ENCODE measurements around the gene MLPH. TPM values are rescaled to one million over a fixed set of nuclear protein-coding genes. Genes with fewer than 3 reads are reported as not detected.

The MLPH gene
- total RNA-seq, 4 donors from 2014 or later, result 1.8 to 13.8 (median 10.8) TPM

- peaks cover 0 to 17% (median 0%) of the 10 kb centered on the region in 3 donors for H3K4me1 ChIP-seq
- no peaks in the 10 kb centered on the region for H3K9me3 ChIP-seq
- no peaks in the 10 kb centered on the region for H3K36me3 ChIP-seq
- H3K27ac ChIP-seq, result peak overlapping the region in 2 of 4 donors; percentile 11 to 22
- TF ChIP-seq CTCF (IDR thresholded peaks at IDR 0.05) (peak in 1 of 4 experiments; percentile 3), POLR2A (IDR thresholded peaks at IDR 0.05) (no peak), POLR2AphosphoS5 (IDR thresholded peaks at IDR 0.05) (peak; percentile 46)
- WGBS, 2 donors (ENCODE audit: low coverage in 1 of 2), result 37 to 64% methylated on average over 3 to 6 of the region's 11 CpGs
- no peak overlapping the region for H3K4me3 ChIP-seq
- ATAC-seq, result peak; percentile 90
- no peaks in the 10 kb centered on the region for H3K27me3 ChIP-seq
Measured at GRCh38 chr2:237456200-237456843, 30.7 kb upstream of the MLPH start.

GRCh38 chr2:237457388-237457941 is 29.6 kb upstream of the MLPH start:
- no peak overlapping the region for H3K27ac ChIP-seq
- 91 to 96% methylated on average over 2 of the region's 2 CpGs for whole genome bisulfite sequencing, 2 donors (ENCODE audit: low coverage in 1 of 2)
- H3K4me1 ChIP-seq, result peaks cover 0 to 12% (median 0%) of the 10 kb centered on the region in 3 donors
- TF ChIP-seq POLR2AphosphoS5 (IDR thresholded peaks at IDR 0.05), result no peak
- TF ChIP-seq EP300 (IDR thresholded peaks at IDR 0.05), result no peak
- no peak for TF ChIP-seq CTCF (IDR thresholded peaks at IDR 0.05)
- TF ChIP-seq POLR2A (IDR thresholded peaks at IDR 0.05), result no peak
- no peaks in the 10 kb centered on the region for H3K36me3 ChIP-seq
- no peaks in the 10 kb centered on the region for H3K27me3 ChIP-seq
- ATAC-seq, result no peak
- H3K4me3 ChIP-seq, result no peak overlapping the region
- H3K9me3 ChIP-seq, result no peaks in the 10 kb centered on the region

GRCh38 chr2:237458519-237458918 is 28.5 kb upstream of the MLPH start:
- no peak overlapping the region for H3K27ac ChIP-seq
- 93% methylated on average over 1 of the region's 1 CpG; no CpG with 5 or more reads in 1 of the 2 donors for WGBS, 2 donors (ENCODE audit: low coverage in 1 of 2)
- peaks cover 0 to 12% (median 0%) of the 10 kb centered on the region in 3 donors for H3K4me1 ChIP-seq
- H3K4me3 ChIP-seq, result no peak overlapping the region
- no peak for ATAC-seq
- no peak for TF ChIP-seq POLR2A (IDR thresholded peaks at IDR 0.05)
- no peak for TF ChIP-seq EP300 (IDR thresholded peaks at IDR 0.05)
- no peak for TF ChIP-seq CTCF (IDR thresholded peaks at IDR 0.05)
- no peak for TF ChIP-seq POLR2AphosphoS5 (IDR thresholded peaks at IDR 0.05)
- H3K36me3 ChIP-seq, result no peaks in the 10 kb centered on the region
- H3K27me3 ChIP-seq, result no peaks in the 10 kb centered on the region
- no peaks in the 10 kb centered on the region for H3K9me3 ChIP-seq

- no peaks in the 10 kb centered on the region for H3K36me3 ChIP-seq
- H3K27me3 ChIP-seq, result no peaks in the 10 kb centered on the region
- WGBS, 2 donors (ENCODE audit: low coverage in 1 of 2), result 57 to 80% methylated on average over 1 to 4 of the region's 4 CpGs
- TF ChIP-seq POLR2AphosphoS5 (IDR thresholded peaks at IDR 0.05) (no peak), POLR2A (IDR thresholded peaks at IDR 0.05) (no peak), EP300 (IDR thresholded peaks at IDR 0.05) (no peak), CTCF (IDR thresholded peaks at IDR 0.05) (no peak)
- H3K4me3 ChIP-seq, result no peak overlapping the region
- H3K9me3 ChIP-seq, result no peaks in the 10 kb centered on the region
- no peak for ATAC-seq
- no peak overlapping the region for H3K27ac ChIP-seq
- peaks cover 0 to 12% (median 0%) of the 10 kb centered on the region in 3 donors for H3K4me1 ChIP-seq
Measured at GRCh38 chr2:237459226-237459625, 27.8 kb upstream of the MLPH start.

GRCh38 chr2:237459741-237460174 is 27.3 kb upstream of the MLPH start:
- no peak overlapping the region for H3K4me3 ChIP-seq
- no peak for TF ChIP-seq POLR2A (IDR thresholded peaks at IDR 0.05)
- TF ChIP-seq EP300 (IDR thresholded peaks at IDR 0.05), result no peak
- peaks cover 0 to 12% (median 0%) of the 10 kb centered on the region in 3 donors for H3K4me1 ChIP-seq
- H3K9me3 ChIP-seq, result no peaks in the 10 kb centered on the region
- H3K27me3 ChIP-seq, result no peaks in the 10 kb centered on the region
- H3K36me3 ChIP-seq, result no peaks in the 10 kb centered on the region
- WGBS, 2 donors (ENCODE audit: low coverage in 1 of 2), result 77 to 79% methylated on average over 2 to 3 of the region's 3 CpGs
- H3K27ac ChIP-seq, result no peak overlapping the region
- ATAC-seq, result no peak
